Panc1 (cell line): ENCODE measurements around the gene RPL28. TPM values are rescaled to one million over a fixed set of nuclear protein-coding genes. Genes with fewer than 3 reads are reported as not detected.

Experiments
- ATAC-seq: fragments of 200-7000 bp; cut with Tn5 transposase; 2 replicates; pipeline ENCODE4 v1.9.1; 2020; ENCODE audit warnings: mild to moderate bottlenecking, moderate library complexity
- BruUV-seq: library from RNA; stranded (reverse); fragments of 400-500 nt; replicated peaks from 2 replicates; lab custom pipeline; 2021; lab: Mats Ljungman, UMichigan
- CTCF ChIA-PET: fragments of 300-600 bp; sonication (Branson Sonifier 250); formaldehyde crosslinking; loops from one replicate; lab custom pipeline; 2022; ENCODE audit warnings: antibody characterized with exemption; lab: Charles Lee
- POLR2A ChIA-PET: fragments of 300-600 bp; sonication (Branson Sonifier 250); formaldehyde crosslinking; loops from one replicate; lab custom pipeline; 2022; ENCODE audit warnings: antibody characterized with exemption; lab: Charles Lee
- DNase-seq: peaks from one replicate; pipeline ENCODE4 v3.0.0-alpha.2; 2010; ENCODE audit warnings: low read depth, low spot score
- H3K27ac ChIP-seq: 2 replicates; pipeline ENCODE4 v1.5.1; 2011; ENCODE audit warnings: mild to moderate bottlenecking, low read length, inconsistent platforms
- H3K27me3 ChIP-seq: fragments of 200-500 bp; sonication (Bioruptor generic); 2 replicates; pipeline ENCODE4 v1.6.0; 2014; ENCODE audit warnings: low read length, inconsistent platforms; ENCODE audit not compliant: control insufficient read depth, insufficient read depth
- H3K36me3 ChIP-seq: fragments of 200-500 bp; sonication (Bioruptor generic); 2 replicates; pipeline ENCODE4 v1.5.1; 2014; ENCODE audit warnings: inconsistent platforms, mild to moderate bottlenecking, low read length, moderate library complexity; ENCODE audit not compliant: control insufficient read depth, insufficient read depth
- H3K4me1 ChIP-seq: 2 replicates; pipeline ENCODE4 v1.5.1; 2011; ENCODE audit warnings: inconsistent platforms, mild to moderate bottlenecking, low read length, moderate library complexity; ENCODE audit not compliant: control insufficient read depth, insufficient read depth
- H3K4me3 ChIP-seq, 2 experiments: 2 replicates each; pipeline ENCODE4 v1.5.1; 2011 to 2012; ENCODE audit warnings: low read depth in 2 of 2, low read length in 2 of 2, mild to moderate bottlenecking in 2 of 2, inconsistent platforms in 1 of 2, moderate library complexity in 1 of 2
- H3K9me3 ChIP-seq: fragments of 200-500 bp; sonication (Bioruptor generic); 2 replicates; pipeline ENCODE4 v1.5.1; 2014; ENCODE audit warnings: low read depth, mild to moderate bottlenecking, inconsistent platforms, low read length, moderate library complexity; ENCODE audit not compliant: control insufficient read depth, insufficient read depth
- POLR2AphosphoS5 ChIP-seq: IDR thresholded peaks from 2 replicates; pipeline ENCODE4 v1.6.1; 2012; ENCODE audit warnings: mild to moderate bottlenecking, low read depth, low read length, moderate library complexity
- SIN3A ChIP-seq: IDR thresholded peaks from 2 replicates; pipeline ENCODE4 v1.6.1; 2012; ENCODE audit warnings: low read depth, mild to moderate bottlenecking, low read length, moderate library complexity, borderline replicate concordance; ENCODE audit not compliant: insufficient read depth
- TCF7L2 ChIP-seq: IDR thresholded peaks from 2 replicates; pipeline ENCODE4 v1.6.1; 2011; ENCODE audit warnings: mild to moderate bottlenecking, low read depth, low read length, inconsistent platforms
- in situ Hi-C: cut with HindIII; loops from 2 replicates; pipeline ENCODE4 v1.10.0; 2016; ENCODE audit warnings: low sequenced_read_pairs, low pct_unique_long_range_greater_than_20kb
- intact Hi-C: fragments of 100-400 bp; cut with micrococcal nuclease; formaldehyde crosslinking; loops from one replicate; pipeline ENCODE4 v1.10.0; 2022; ENCODE audit not compliant: unreplicated experiment
- total RNA-seq: library from RNA; stranded (reverse); gene quantifications from one replicate; pipeline ENCODE4 v1.2.1, GENCODE V29; 2021; ENCODE audit not compliant: unreplicated experiment
- TF ChIP-seq, protein P1 (sequence below): fragments of 450-650 bp; IDR thresholded peaks from 2 replicates; pipeline ENCODE4 v1.5.1; 2017; ENCODE audit warnings: mild to moderate bottlenecking
- TF ChIP-seq, protein P2 (sequence below), 2 experiments: IDR thresholded peaks; 2 replicates each; pipeline ENCODE4 v1.6.1; 2011 to 2012; ENCODE audit warnings: low read depth in 2 of 2, control low read depth in 1 of 2, low read length in 1 of 2, mild to moderate bottlenecking in 1 of 2, moderate library complexity in 1 of 2; ENCODE audit not compliant: insufficient read depth in 1 of 2

Gene RPL28
- total RNA-seq, 1 experiment from 2014 or later: 2,154 TPM

DNA sequence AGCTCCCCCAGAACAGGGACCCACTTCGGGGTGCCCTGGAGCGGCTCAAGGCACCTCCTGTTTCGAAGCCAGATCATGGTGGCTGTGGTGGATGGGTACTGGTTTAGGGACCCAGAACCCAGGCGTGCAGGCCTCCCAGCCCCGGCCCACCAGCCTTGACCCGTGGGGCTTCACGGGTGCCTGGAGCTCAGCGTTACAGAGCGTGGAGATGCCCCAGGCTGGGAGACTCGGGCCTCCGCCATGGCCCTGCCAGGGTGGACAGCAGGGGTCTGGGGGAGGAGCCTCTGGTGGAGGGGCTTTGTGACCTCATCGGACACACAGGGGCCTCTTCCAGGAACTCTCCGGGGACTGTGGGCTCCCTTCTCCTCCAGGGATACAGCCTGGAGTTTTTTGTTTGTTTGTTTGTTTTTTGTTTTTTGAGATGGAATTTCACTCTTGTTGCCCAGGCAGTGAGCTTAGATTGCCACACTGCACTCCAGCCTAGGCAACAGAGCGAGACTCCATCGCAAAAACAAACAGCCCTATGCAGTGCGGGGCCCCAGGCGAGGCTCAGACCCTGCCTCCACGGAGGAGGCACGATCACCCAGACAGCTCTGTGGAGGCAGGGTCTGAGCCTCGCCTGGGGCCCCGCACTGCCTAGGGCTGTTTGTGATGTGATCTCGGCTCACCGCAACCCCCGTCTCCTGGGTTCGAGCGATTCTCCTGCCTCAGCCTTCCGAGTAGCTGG is 22.6 kb upstream of the RPL28 start, which contains the start of gene GARIN5B:
Gene GARIN5B (minus strand): TSS at position 271 of the 727 bp plus-strand sequence. CDS start 194 bp downstream, at position 77.
- ATAC-seq (peak; percentile 35; the same call in 1 of the 2 replicates), DNase-seq (no peak)
- ChIA-PET CTCF (no interaction called here), POLR2A (no interaction called here)
- TF ChIP-seq, protein P1, sequence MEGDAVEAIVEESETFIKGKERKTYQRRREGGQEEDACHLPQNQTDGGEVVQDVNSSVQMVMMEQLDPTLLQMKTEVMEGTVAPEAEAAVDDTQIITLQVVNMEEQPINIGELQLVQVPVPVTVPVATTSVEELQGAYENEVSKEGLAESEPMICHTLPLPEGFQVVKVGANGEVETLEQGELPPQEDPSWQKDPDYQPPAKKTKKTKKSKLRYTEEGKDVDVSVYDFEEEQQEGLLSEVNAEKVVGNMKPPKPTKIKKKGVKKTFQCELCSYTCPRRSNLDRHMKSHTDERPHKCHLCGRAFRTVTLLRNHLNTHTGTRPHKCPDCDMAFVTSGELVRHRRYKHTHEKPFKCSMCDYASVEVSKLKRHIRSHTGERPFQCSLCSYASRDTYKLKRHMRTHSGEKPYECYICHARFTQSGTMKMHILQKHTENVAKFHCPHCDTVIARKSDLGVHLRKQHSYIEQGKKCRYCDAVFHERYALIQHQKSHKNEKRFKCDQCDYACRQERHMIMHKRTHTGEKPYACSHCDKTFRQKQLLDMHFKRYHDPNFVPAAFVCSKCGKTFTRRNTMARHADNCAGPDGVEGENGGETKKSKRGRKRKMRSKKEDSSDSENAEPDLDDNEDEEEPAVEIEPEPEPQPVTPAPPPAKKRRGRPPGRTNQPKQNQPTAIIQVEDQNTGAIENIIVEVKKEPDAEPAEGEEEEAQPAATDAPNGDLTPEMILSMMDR: no peak
- TF ChIP-seq POLR2AphosphoS5 (no peak), TCF7L2 (no peak), SIN3A (no peak)
- TF ChIP-seq, protein P2, sequence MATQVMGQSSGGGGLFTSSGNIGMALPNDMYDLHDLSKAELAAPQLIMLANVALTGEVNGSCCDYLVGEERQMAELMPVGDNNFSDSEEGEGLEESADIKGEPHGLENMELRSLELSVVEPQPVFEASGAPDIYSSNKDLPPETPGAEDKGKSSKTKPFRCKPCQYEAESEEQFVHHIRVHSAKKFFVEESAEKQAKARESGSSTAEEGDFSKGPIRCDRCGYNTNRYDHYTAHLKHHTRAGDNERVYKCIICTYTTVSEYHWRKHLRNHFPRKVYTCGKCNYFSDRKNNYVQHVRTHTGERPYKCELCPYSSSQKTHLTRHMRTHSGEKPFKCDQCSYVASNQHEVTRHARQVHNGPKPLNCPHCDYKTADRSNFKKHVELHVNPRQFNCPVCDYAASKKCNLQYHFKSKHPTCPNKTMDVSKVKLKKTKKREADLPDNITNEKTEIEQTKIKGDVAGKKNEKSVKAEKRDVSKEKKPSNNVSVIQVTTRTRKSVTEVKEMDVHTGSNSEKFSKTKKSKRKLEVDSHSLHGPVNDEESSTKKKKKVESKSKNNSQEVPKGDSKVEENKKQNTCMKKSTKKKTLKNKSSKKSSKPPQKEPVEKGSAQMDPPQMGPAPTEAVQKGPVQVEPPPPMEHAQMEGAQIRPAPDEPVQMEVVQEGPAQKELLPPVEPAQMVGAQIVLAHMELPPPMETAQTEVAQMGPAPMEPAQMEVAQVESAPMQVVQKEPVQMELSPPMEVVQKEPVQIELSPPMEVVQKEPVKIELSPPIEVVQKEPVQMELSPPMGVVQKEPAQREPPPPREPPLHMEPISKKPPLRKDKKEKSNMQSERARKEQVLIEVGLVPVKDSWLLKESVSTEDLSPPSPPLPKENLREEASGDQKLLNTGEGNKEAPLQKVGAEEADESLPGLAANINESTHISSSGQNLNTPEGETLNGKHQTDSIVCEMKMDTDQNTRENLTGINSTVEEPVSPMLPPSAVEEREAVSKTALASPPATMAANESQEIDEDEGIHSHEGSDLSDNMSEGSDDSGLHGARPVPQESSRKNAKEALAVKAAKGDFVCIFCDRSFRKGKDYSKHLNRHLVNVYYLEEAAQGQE (IDR thresholded peaks at IDR 0.05; ENCODE audit: insufficient read depth in 1 of 2, low read depth in 2 of 2, low read length in 1 of 2): no peak
- in situ Hi-C loops (no loop called here), intact Hi-C loops (no loop called here)
- H3K36me3 ChIP-seq: no peaks in the 10 kb centered on the region
- H3K27ac ChIP-seq: no peak within 1 kb of the TSS; the same call in 1 of the 2 replicates
- no peaks in the 10 kb centered on the region for H3K9me3 ChIP-seq
- BruUV-seq: no TSS peak
- H3K4me3 ChIP-seq: no peak within 1 kb of the TSS
- H3K27me3 ChIP-seq: no peaks in the 10 kb centered on the region
- H3K4me1 ChIP-seq: peaks cover 5% of the 10 kb centered on the region; the same call in 1 of the 2 replicates

DNA sequence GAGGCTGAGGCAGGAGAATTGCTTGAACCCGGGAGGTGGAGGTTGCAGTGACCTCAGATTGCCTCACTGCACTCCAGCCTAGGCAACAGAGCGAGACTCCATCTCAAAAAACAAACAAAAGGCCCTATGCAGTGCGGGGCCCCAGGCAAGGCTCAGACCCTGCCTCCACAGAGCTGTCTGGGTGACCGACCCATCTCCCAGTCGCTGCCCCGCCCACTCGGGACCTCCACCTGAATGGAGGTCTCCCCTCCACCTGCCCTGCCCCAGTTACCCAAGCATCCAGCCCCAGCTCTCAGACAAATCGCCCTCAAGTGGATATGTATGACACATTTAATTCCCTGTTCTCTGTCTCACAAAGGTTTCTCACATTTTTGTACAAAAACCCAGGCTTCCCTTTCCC is 20.5 kb upstream of the RPL28 start:
- ChIA-PET CTCF (interaction anchor here (0.6 kb wide), 1 partner anchor 57 kb away, joined by 6 read pairs; no protein-coding TSS in a partner anchor), POLR2A (no interaction called here)
- no peaks in the 10 kb centered on the region for H3K36me3 ChIP-seq
- DNase-seq (no peak), ATAC-seq (no peak)
- H3K9me3 ChIP-seq: no peaks in the 10 kb centered on the region
- in situ Hi-C loops (no loop called here), intact Hi-C loops (no loop called here)
- H3K27me3 ChIP-seq: no peaks in the 10 kb centered on the region
- TF ChIP-seq POLR2AphosphoS5: no peak
- no peak for TF ChIP-seq SIN3A
- no peak for TF ChIP-seq TCF7L2
- TF ChIP-seq, protein P1: no peak
- TF ChIP-seq, protein P2 (IDR thresholded peaks at IDR 0.05; ENCODE audit: insufficient read depth in 1 of 2, low read depth in 2 of 2, low read length in 1 of 2): no peak
- H3K4me3 ChIP-seq: no peak overlapping the region
- no TSS peak for BruUV-seq
- no peak overlapping the region for H3K27ac ChIP-seq
- H3K4me1 ChIP-seq: peaks cover 8% of the 10 kb centered on the region
